ENCODE data around the gene ADM.

ADM gene

GRCh38 chr11:10329356-10329755 is 24.5 kb downstream of the ADM start:
- Histone ChIP-seq H3K4me1 (ENCODE audit: control insufficient read depth, insufficient read depth, low read length, poor library complexity, severe bottlenecking) (no peaks in the 10 kb centered on the region), H3K36me3 (ENCODE audit: control insufficient read depth, insufficient read depth, low read length) (no peaks in the 10 kb centered on the region), H3K9me3 (ENCODE audit: control insufficient read depth, low read length) (no peaks in the 10 kb centered on the region), H3K4me3 (ENCODE audit: insufficient read depth, low read depth, low read length, poor library complexity, severe bottlenecking) (no peak overlapping the region), H3K27me3 (replicated peaks; ENCODE audit: control insufficient read depth, insufficient read depth, low read length, poor library complexity, severe bottlenecking) (no peaks in the 10 kb centered on the region), H3K27ac (ENCODE audit: insufficient read depth, low read length, poor library complexity, severe bottlenecking) (no peak overlapping the region)
- DNase-seq = no peak

- Histone ChIP-seq H3K36me3 (ENCODE audit: control insufficient read depth, insufficient read depth, low read length) (no peaks in the 10 kb centered on the region), H3K27me3 (replicated peaks; ENCODE audit: control insufficient read depth, insufficient read depth, low read length, poor library complexity, severe bottlenecking) (no peaks in the 10 kb centered on the region), H3K27ac (ENCODE audit: insufficient read depth, low read length, poor library complexity, severe bottlenecking) (no peak overlapping the region), H3K4me3 (ENCODE audit: insufficient read depth, low read depth, low read length, poor library complexity, severe bottlenecking) (no peak overlapping the region), H3K9me3 (ENCODE audit: control insufficient read depth, low read length) (no peaks in the 10 kb centered on the region), H3K4me1 (ENCODE audit: control insufficient read depth, insufficient read depth, low read length, poor library complexity, severe bottlenecking) (no peaks in the 10 kb centered on the region)
- no peak for DNase-seq
Observed at GRCh38 chr11:10329935-10330334, 25.1 kb downstream of the ADM start.

- H3K36me3 ChIP-seq (ENCODE audit: control insufficient read depth, insufficient read depth, low read length) = no peaks in the 10 kb centered on the region
- H3K4me3 ChIP-seq (ENCODE audit: insufficient read depth, low read depth, low read length, poor library complexity, severe bottlenecking) = no peak overlapping the region
- no peaks in the 10 kb centered on the region for H3K9me3 ChIP-seq (ENCODE audit: control insufficient read depth, low read length)
- no peak for DNase-seq
- H3K4me1 ChIP-seq (ENCODE audit: control insufficient read depth, insufficient read depth, low read length, poor library complexity, severe bottlenecking) = no peaks in the 10 kb centered on the region
- H3K27ac ChIP-seq (ENCODE audit: insufficient read depth, low read length, poor library complexity, severe bottlenecking) = no peak overlapping the region
- no peaks in the 10 kb centered on the region for H3K27me3 ChIP-seq (replicated peaks; ENCODE audit: control insufficient read depth, insufficient read depth, low read length, poor library complexity, severe bottlenecking)
Observed at GRCh38 chr11:10331548-10332289, 26.8 kb downstream of the ADM start.

GRCh38 chr11:10333490-10333889 is 28.6 kb downstream of the ADM start:
- Histone ChIP-seq H3K9me3 (ENCODE audit: control insufficient read depth, low read length) (no peaks in the 10 kb centered on the region), H3K36me3 (ENCODE audit: control insufficient read depth, insufficient read depth, low read length) (no peaks in the 10 kb centered on the region), H3K4me1 (ENCODE audit: control insufficient read depth, insufficient read depth, low read length, poor library complexity, severe bottlenecking) (no peaks in the 10 kb centered on the region), H3K27me3 (replicated peaks; ENCODE audit: control insufficient read depth, insufficient read depth, low read length, poor library complexity, severe bottlenecking) (no peaks in the 10 kb centered on the region), H3K27ac (ENCODE audit: insufficient read depth, low read length, poor library complexity, severe bottlenecking) (no peak overlapping the region), H3K4me3 (ENCODE audit: insufficient read depth, low read depth, low read length, poor library complexity, severe bottlenecking) (no peak overlapping the region)
- DNase-seq = no peak

DNA sequence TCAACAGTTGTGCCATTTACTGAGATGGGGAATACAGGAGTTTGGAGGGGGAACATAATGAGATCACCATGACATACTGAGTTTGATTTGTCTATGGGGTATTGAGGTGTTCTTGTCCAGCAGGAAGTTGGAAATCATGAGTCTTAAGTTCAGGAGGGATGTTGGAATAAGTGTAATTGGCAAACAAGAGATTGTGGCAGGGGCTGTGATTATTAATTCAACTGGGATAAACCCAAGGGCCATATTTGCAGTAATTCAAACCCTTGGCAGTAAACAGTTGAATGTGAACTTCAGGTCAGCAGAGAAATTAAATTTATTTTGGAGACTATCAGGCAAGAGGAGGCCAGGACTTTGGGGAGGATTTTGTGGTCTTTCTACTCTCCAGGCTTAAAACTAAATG is 33.4 kb downstream of the ADM start:
- Histone ChIP-seq H3K4me3 (ENCODE audit: insufficient read depth, low read depth, low read length, poor library complexity, severe bottlenecking) (no peak overlapping the region), H3K9me3 (ENCODE audit: control insufficient read depth, low read length) (no peaks in the 10 kb centered on the region), H3K27me3 (replicated peaks; ENCODE audit: control insufficient read depth, insufficient read depth, low read length, poor library complexity, severe bottlenecking) (no peaks in the 10 kb centered on the region), H3K36me3 (ENCODE audit: control insufficient read depth, insufficient read depth, low read length) (no peaks in the 10 kb centered on the region), H3K4me1 (ENCODE audit: control insufficient read depth, insufficient read depth, low read length, poor library complexity, severe bottlenecking) (no peaks in the 10 kb centered on the region), H3K27ac (ENCODE audit: insufficient read depth, low read length, poor library complexity, severe bottlenecking) (no peak overlapping the region)
- DNase-seq = no peak

- Histone ChIP-seq H3K36me3 (ENCODE audit: control insufficient read depth, insufficient read depth, low read length) (no peaks in the 10 kb centered on the region), H3K4me3 (ENCODE audit: insufficient read depth, low read depth, low read length, poor library complexity, severe bottlenecking) (no peak overlapping the region), H3K9me3 (ENCODE audit: control insufficient read depth, low read length) (no peaks in the 10 kb centered on the region), H3K27ac (ENCODE audit: insufficient read depth, low read length, poor library complexity, severe bottlenecking) (no peak overlapping the region), H3K4me1 (ENCODE audit: control insufficient read depth, insufficient read depth, low read length, poor library complexity, severe bottlenecking) (no peaks in the 10 kb centered on the region), H3K27me3 (replicated peaks; ENCODE audit: control insufficient read depth, insufficient read depth, low read length, poor library complexity, severe bottlenecking) (no peaks in the 10 kb centered on the region)
- no peak for DNase-seq
Observed at GRCh38 chr11:10348650-10349280, 43.9 kb downstream of the ADM start.

- H3K27me3 ChIP-seq (replicated peaks; ENCODE audit: control insufficient read depth, insufficient read depth, low read length, poor library complexity, severe bottlenecking) = no peaks in the 10 kb centered on the region
- H3K36me3 ChIP-seq (ENCODE audit: control insufficient read depth, insufficient read depth, low read length) = no peaks in the 10 kb centered on the region
- H3K4me3 ChIP-seq (ENCODE audit: insufficient read depth, low read depth, low read length, poor library complexity, severe bottlenecking) = no peak overlapping the region
- no peaks in the 10 kb centered on the region for H3K4me1 ChIP-seq (ENCODE audit: control insufficient read depth, insufficient read depth, low read length, poor library complexity, severe bottlenecking)
- no peak overlapping the region for H3K27ac ChIP-seq (ENCODE audit: insufficient read depth, low read length, poor library complexity, severe bottlenecking)
- H3K9me3 ChIP-seq (ENCODE audit: control insufficient read depth, low read length) = no peaks in the 10 kb centered on the region
- DNase-seq = no peak
Observed at GRCh38 chr11:10349281-10349665, 44.4 kb downstream of the ADM start.

DNA sequence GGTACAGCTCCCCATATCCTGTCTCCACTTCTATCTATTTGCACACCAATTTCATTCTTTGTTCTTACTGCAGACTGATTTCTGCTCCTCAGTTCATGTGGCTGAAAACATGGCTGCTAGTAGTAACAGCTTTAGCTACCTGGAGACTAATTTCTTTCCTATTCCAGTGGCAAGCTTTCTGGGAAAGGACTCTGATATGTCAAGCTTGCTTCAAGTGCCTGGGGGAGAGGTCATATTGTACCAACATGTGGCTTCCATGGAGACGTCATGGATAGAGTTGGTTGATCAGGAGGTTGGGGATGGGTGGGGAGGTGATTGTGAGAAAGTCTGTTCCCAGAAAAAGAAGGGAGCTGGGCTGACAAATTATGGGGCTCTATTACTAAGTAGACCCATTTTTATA is 44.9 kb downstream of the ADM start:
- Histone ChIP-seq H3K4me1 (ENCODE audit: control insufficient read depth, insufficient read depth, low read length, poor library complexity, severe bottlenecking) (no peaks in the 10 kb centered on the region), H3K4me3 (ENCODE audit: insufficient read depth, low read depth, low read length, poor library complexity, severe bottlenecking) (no peak overlapping the region), H3K36me3 (ENCODE audit: control insufficient read depth, insufficient read depth, low read length) (no peaks in the 10 kb centered on the region), H3K27me3 (replicated peaks; ENCODE audit: control insufficient read depth, insufficient read depth, low read length, poor library complexity, severe bottlenecking) (no peaks in the 10 kb centered on the region), H3K27ac (ENCODE audit: insufficient read depth, low read length, poor library complexity, severe bottlenecking) (no peak overlapping the region), H3K9me3 (ENCODE audit: control insufficient read depth, low read length) (no peaks in the 10 kb centered on the region)
- DNase-seq = no peak

DNA sequence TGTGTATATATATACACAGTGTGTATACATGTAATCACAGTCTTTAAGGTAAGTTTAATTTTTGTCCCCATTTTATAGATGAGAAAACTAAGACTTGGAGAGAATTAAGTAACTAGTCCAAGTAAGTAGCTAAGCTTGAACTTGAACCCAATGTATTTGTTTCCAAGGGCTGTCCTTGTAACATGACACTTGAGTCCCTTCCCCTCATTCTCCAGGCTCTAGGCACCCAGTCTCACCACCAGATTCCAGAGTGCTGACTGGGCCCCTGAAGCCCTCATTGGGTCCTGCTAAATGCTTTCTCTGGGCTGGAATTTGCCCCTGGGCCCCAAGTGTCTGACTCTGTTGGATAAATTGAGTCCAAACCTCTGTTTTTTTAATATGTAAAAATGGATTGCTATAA is 45.5 kb downstream of the ADM start:
- Histone ChIP-seq H3K9me3 (ENCODE audit: control insufficient read depth, low read length) (no peaks in the 10 kb centered on the region), H3K27me3 (replicated peaks; ENCODE audit: control insufficient read depth, insufficient read depth, low read length, poor library complexity, severe bottlenecking) (no peaks in the 10 kb centered on the region), H3K4me1 (ENCODE audit: control insufficient read depth, insufficient read depth, low read length, poor library complexity, severe bottlenecking) (no peaks in the 10 kb centered on the region), H3K4me3 (ENCODE audit: insufficient read depth, low read depth, low read length, poor library complexity, severe bottlenecking) (no peak overlapping the region), H3K36me3 (ENCODE audit: control insufficient read depth, insufficient read depth, low read length) (no peaks in the 10 kb centered on the region), H3K27ac (ENCODE audit: insufficient read depth, low read length, poor library complexity, severe bottlenecking) (no peak overlapping the region)
- DNase-seq = no peak

GRCh38 chr11:10351435-10351764 is 46.5 kb downstream of the ADM start:
- H3K4me1 ChIP-seq (ENCODE audit: control insufficient read depth, insufficient read depth, low read length, poor library complexity, severe bottlenecking) = no peaks in the 10 kb centered on the region
- H3K36me3 ChIP-seq (ENCODE audit: control insufficient read depth, insufficient read depth, low read length) = no peaks in the 10 kb centered on the region
- no peak for DNase-seq
- no peak overlapping the region for H3K4me3 ChIP-seq (ENCODE audit: insufficient read depth, low read depth, low read length, poor library complexity, severe bottlenecking)
- H3K27me3 ChIP-seq (replicated peaks; ENCODE audit: control insufficient read depth, insufficient read depth, low read length, poor library complexity, severe bottlenecking) = no peaks in the 10 kb centered on the region
- H3K9me3 ChIP-seq (ENCODE audit: control insufficient read depth, low read length) = no peaks in the 10 kb centered on the region
- H3K27ac ChIP-seq (ENCODE audit: insufficient read depth, low read length, poor library complexity, severe bottlenecking) = no peak overlapping the region
